D721Med (cell line): Measurements from ENCODE around the gene GFRA1.
"Not testable (repeated sequence)": the region's sequence is repeated elsewhere in the genome, so short reads cannot be mapped to it uniquely, and the experiment has no call there.

Experiments used
- DNase-seq: peaks from one replicate; pipeline ENCODE4 v3.0.0; 2011; ENCODE audit warnings: low spot score; ENCODE audit not compliant: insufficient read length
- FAIRE-seq: peaks from 2 replicates; lab custom pipeline; 2011; peaks lifted over from hg19 to GRCh38; lab: Jason Lieb, UNC
- TF ChIP-seq, protein P1 (sequence below): IDR thresholded peaks from 2 replicates; pipeline ENCODE4 v1.5.1; 2012; ENCODE audit warnings: mild to moderate bottlenecking, control low read depth; ENCODE audit not compliant: insufficient read depth; ENCODE audit errors: missing control alignments

Gene GFRA1

DNA sequence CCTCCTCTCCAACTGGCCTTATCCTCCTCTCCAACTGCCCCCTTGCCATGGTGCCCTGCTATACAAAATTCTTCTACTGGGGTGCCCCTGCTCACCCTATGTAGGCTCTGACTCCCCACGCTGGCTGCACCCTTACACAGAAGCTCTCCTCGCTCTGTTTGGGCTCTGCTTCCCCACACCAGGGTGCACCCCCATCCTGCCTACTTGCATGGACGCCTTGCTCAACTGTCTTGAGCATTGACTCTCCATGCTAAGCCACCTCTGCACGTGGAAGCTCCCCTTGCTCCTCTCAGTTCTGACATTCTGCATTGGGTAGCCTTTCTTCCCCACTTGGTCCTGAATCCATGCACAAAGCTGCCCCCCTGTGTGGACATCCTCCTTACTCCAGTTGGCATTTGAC lies 231.1 kb downstream of the GFRA1 start:
- no peak for FAIRE-seq
- DNase-seq = no peak

DNA sequence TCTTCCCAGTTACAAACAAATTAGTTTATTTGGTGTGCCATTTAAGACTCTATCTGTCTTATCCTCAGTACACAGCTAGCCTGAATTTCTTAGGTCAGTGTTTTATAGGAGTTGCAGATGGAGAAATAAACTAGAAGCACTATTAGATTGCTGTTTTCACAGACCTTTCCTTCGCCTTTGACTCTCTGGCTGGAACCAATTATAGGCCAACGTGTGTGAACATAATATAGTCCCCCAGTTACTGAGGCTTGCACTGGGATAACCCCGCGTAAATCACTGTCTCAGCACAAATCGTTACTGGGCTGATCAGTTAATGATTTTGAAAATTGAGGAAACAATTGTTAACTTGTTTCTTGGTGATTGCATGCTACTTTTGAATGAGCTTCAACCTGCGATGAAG lies 233.4 kb downstream of the GFRA1 start:
- TF ChIP-seq, protein P1, sequence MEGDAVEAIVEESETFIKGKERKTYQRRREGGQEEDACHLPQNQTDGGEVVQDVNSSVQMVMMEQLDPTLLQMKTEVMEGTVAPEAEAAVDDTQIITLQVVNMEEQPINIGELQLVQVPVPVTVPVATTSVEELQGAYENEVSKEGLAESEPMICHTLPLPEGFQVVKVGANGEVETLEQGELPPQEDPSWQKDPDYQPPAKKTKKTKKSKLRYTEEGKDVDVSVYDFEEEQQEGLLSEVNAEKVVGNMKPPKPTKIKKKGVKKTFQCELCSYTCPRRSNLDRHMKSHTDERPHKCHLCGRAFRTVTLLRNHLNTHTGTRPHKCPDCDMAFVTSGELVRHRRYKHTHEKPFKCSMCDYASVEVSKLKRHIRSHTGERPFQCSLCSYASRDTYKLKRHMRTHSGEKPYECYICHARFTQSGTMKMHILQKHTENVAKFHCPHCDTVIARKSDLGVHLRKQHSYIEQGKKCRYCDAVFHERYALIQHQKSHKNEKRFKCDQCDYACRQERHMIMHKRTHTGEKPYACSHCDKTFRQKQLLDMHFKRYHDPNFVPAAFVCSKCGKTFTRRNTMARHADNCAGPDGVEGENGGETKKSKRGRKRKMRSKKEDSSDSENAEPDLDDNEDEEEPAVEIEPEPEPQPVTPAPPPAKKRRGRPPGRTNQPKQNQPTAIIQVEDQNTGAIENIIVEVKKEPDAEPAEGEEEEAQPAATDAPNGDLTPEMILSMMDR = no peak
- no peak for FAIRE-seq
- no peak for DNase-seq

More for the DNA sequence above, 231.1 kb downstream of the GFRA1 start:
- TF ChIP-seq, protein P1 = no peak

DNA sequence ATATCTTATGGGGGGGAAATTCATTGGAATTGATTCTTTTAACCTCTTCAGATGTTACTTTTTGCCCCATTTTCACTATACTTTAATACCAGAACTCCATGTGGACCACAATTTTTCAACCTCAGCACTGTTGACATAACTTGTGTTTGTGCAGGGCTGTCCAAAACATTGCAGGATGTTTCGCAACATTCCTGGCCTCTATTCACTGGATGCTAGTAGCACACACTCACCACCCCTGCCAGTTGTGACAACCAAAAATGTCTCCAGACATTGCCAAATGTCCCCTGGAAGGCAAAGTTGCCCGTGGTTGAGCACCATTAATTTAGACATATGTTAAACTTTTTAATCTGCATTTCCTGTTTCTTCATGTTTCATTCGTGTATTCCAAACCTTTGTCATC lies 234.7 kb downstream of the GFRA1 start:
- no peak for FAIRE-seq
- TF ChIP-seq, protein P1 = no peak
- DNase-seq = no peak

DNA sequence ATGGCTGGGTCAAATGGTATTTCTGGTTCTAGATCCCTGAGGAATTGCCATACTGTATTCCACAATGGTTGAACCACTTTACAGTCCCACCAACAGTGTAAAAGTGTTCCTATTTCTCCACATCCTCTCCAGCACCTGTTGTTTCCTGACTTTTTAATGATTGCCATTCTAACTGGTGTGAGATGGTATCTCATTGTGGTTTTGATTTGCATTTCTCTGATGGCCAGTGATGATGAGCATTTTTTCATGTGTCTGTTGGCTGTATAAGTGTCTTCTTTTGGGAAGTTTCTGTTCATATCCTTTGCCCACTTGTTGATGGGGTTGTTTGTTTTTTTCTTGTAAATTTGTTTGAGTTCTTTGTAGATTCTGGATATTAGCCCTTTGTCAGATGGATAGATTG lies 237.6 kb downstream of the GFRA1 start:
- not testable (repeated sequence) for FAIRE-seq, DNase-seq

GRCh38 chr10:116030576-116030975 lies 242.4 kb downstream of the GFRA1 start:
- FAIRE-seq (no peak), DNase-seq (no peak)
- TF ChIP-seq, protein P1 = no peak

GRCh38 chr10:116029826-116030225 lies 243.2 kb downstream of the GFRA1 start:
- FAIRE-seq = no peak
- TF ChIP-seq, protein P1 = no peak
- DNase-seq = no peak

- TF ChIP-seq, protein P1 = no peak
- FAIRE-seq = no peak
- no peak for DNase-seq
These were observed 245.7 kb downstream of the GFRA1 start for GRCh38 chr10:116027355-116027754.

- FAIRE-seq (no peak), DNase-seq (no peak)
These were observed 246.3 kb downstream of the GFRA1 start for GRCh38 chr10:116026725-116027124.

More at GRCh38 chr10:116026725-116027124, 246.3 kb downstream of the GFRA1 start:
- TF ChIP-seq, protein P1 = no peak
